Activated B cell treated with CpG ODN at 0.5 μM for 24 hours (primary cell): ENCODE measurements around the gene TOR4A. TPM values are rescaled to one million over a fixed set of nuclear protein-coding genes. Genes with fewer than 3 reads are reported as not detected.
"Not testable (repeated sequence)": the region's sequence is repeated elsewhere in the genome, so short reads cannot be mapped to it uniquely, and the experiment has no call there.

Source experiments
- ATAC-seq: fragments of 200-7000 bp; cut with Tn5 transposase; one replicate; pipeline ENCODE4 v1.10.0; 2021; ENCODE audit warnings: low read depth, mild to moderate bottlenecking, moderate library complexity
- CTCF ChIA-PET: fragments of 350-600 bp; sonication (Branson Sonifier 250); formaldehyde crosslinking; loops from one replicate; lab custom pipeline; 2021; ENCODE audit warnings: antibody characterized with exemption; lab: Charles Lee
- POLR2A ChIA-PET: fragments of 350-600 bp; sonication (Branson Sonifier 250); formaldehyde crosslinking; loops from one replicate; lab custom pipeline; 2021; ENCODE audit warnings: antibody characterized with exemption; lab: Charles Lee
- DNase-seq: peaks from one replicate; pipeline ENCODE4 v3.0.0; 2022
- H3K27ac Mint-ChIP-seq: one replicate; pipeline ENCODE4 v1.8.0; 2020; ENCODE audit warnings: mixed read lengths
- H3K27me3 Mint-ChIP-seq: one replicate; pipeline ENCODE4 v1.8.0; 2021; ENCODE audit warnings: mixed read lengths
- H3K36me3 Mint-ChIP-seq: one replicate; pipeline ENCODE4 v1.8.0; 2021; ENCODE audit warnings: low read depth, mixed read lengths
- H3K4me1 Mint-ChIP-seq: one replicate; pipeline ENCODE4 v1.8.0; 2021; ENCODE audit warnings: mixed read lengths
- H3K4me3 Mint-ChIP-seq: one replicate; pipeline ENCODE4 v1.8.0; 2020; ENCODE audit warnings: mild to moderate bottlenecking, mixed read lengths
- H3K9me3 Mint-ChIP-seq: one replicate; pipeline ENCODE4 v1.8.0; 2020; ENCODE audit warnings: mixed read lengths
- CTCF ChIP-seq: fragments of 200-600 bp; IDR thresholded peaks from one replicate; pipeline ENCODE4 v1.8.0; 2022; ENCODE audit warnings: antibody characterized with exemption, mild to moderate bottlenecking
- intact Hi-C: fragments of 100-400 bp; cut with micrococcal nuclease; formaldehyde crosslinking; loops from one replicate; pipeline ENCODE4 v1.15.1; 2024
- total RNA-seq: library from RNA; stranded (reverse); gene quantifications from 2 replicates; pipeline ENCODE4 v1.2.3, GENCODE V29; 2022

Gene TOR4A
- total RNA-seq, 1 donor from 2014 or later, result 9.1 TPM

GRCh38 chr9:137326445-137327065 lies 49.0 kb downstream of the TOR4A start:
- DNase-seq, result no peak
- peaks cover 30% of the 10 kb centered on the region for H3K4me1 Mint-ChIP-seq
- H3K27ac Mint-ChIP-seq, result peak overlapping the region; percentile 89
- peaks cover 10% of the 10 kb centered on the region for H3K27me3 Mint-ChIP-seq
- H3K36me3 Mint-ChIP-seq, result peaks cover 2% of the 10 kb centered on the region
- peak; percentile 94 for ATAC-seq
- TF ChIP-seq CTCF, result no peak
- peaks cover 2% of the 10 kb centered on the region for H3K9me3 Mint-ChIP-seq
- CTCF ChIA-PET, result no interaction called here
- peak overlapping the region; percentile 84 for H3K4me3 Mint-ChIP-seq
- POLR2A ChIA-PET, result interaction anchor here (0.7 to 1.5 kb wide), 5 partner anchors 10 to 598 kb away, joined by 3 to 7 read pairs (median 6); partner anchors contain the start of genes EXD3, NOXA1, NRARP and TUBB4B
- intact Hi-C loops, result loop anchor here (1.0 to 2.0 kb wide), 2 partner anchors 24 to 86 kb away; partner anchors contain the start of genes NRARP and TUBB4B

- CTCF ChIA-PET, DNase-seq, ATAC-seq, H3K9me3 Mint-ChIP-seq, POLR2A ChIA-PET, H3K4me3 Mint-ChIP-seq, H3K36me3 Mint-ChIP-seq: not testable (repeated sequence)
- intact Hi-C loops, result loop anchor here (2.0 kb wide), 1 partner anchor 87 kb away; the partner anchor contains the start of gene TUBB4B
- H3K27ac Mint-ChIP-seq, result peak overlapping the region; percentile 31
- H3K4me1 Mint-ChIP-seq, result peaks cover 27% of the 10 kb centered on the region
- H3K27me3 Mint-ChIP-seq, result peaks cover 10% of the 10 kb centered on the region
Observed at GRCh38 chr9:137327641-137328550, 50.4 kb downstream of the TOR4A start.

- Mint-ChIP-seq H3K4me1 (peaks cover 26% of the 10 kb centered on the region), H3K27me3 (peaks cover 14% of the 10 kb centered on the region)
- DNase-seq, H3K36me3 Mint-ChIP-seq, H3K27ac Mint-ChIP-seq, H3K4me3 Mint-ChIP-seq, H3K9me3 Mint-ChIP-seq, CTCF ChIA-PET, POLR2A ChIA-PET, intact Hi-C loops, ATAC-seq: not testable (repeated sequence)
Observed at GRCh38 chr9:137329590-137329989, 52.1 kb downstream of the TOR4A start.

GRCh38 chr9:137330689-137331088 lies 53.2 kb downstream of the TOR4A start:
- TF ChIP-seq CTCF, result no peak
- H3K27ac Mint-ChIP-seq, result no peak overlapping the region
- no peak overlapping the region for H3K4me3 Mint-ChIP-seq
- ATAC-seq (no peak), DNase-seq (no peak)
- intact Hi-C loops, result no loop called here
- peaks cover 2% of the 10 kb centered on the region for H3K36me3 Mint-ChIP-seq
- H3K4me1 Mint-ChIP-seq, result peaks cover 28% of the 10 kb centered on the region
- H3K9me3 Mint-ChIP-seq, result peaks cover 2% of the 10 kb centered on the region
- ChIA-PET POLR2A (interaction anchor here (0.8 kb wide), 1 partner anchor 92 kb away, joined by 5 read pairs; the partner anchor contains the start of genes EXD3 and NOXA1), CTCF (no interaction called here)
- peaks cover 14% of the 10 kb centered on the region for H3K27me3 Mint-ChIP-seq

GRCh38 chr9:137331929-137332328 lies 54.4 kb downstream of the TOR4A start:
- no peak overlapping the region for H3K4me3 Mint-ChIP-seq
- TF ChIP-seq CTCF, result no peak
- ChIA-PET POLR2A (no interaction called here), CTCF (no interaction called here)
- peaks cover 12% of the 10 kb centered on the region for H3K27me3 Mint-ChIP-seq
- H3K27ac Mint-ChIP-seq, result no peak overlapping the region
- ATAC-seq (no peak), DNase-seq (no peak)
- intact Hi-C loops, result no loop called here
- peaks cover 4% of the 10 kb centered on the region for H3K9me3 Mint-ChIP-seq
- H3K36me3 Mint-ChIP-seq, result no peaks in the 10 kb centered on the region
- H3K4me1 Mint-ChIP-seq, result peaks cover 15% of the 10 kb centered on the region

Other genes with a start within 250 kb of the TOR4A start
- 4.5 and 7.5 TPM in 2 replicates for gene ABCA2, start 249.5 kb upstream of the TOR4A start, total RNA-seq
- gene FUT7, start 245.6 kb upstream of the TOR4A start, total RNA-seq, result 3.9 and 5.0 TPM in 2 replicates
- gene NPDC1, start 231.5 kb upstream of the TOR4A start, total RNA-seq, result 0.18 TPM in 1 of 2 replicates, not detected in the other
- not detected in 2 replicates for gene ENTPD2, start 223.7 kb upstream of the TOR4A start, total RNA-seq
- 0.80 and 0.81 TPM in 2 replicates for gene SAPCD2, start 207.2 kb upstream of the TOR4A start, total RNA-seq
- 13.4 and 17.2 TPM in 2 replicates for gene UAP1L1, start 200.2 kb upstream of the TOR4A start, total RNA-seq
- gene MAN1B1, start 190.7 kb upstream of the TOR4A start, total RNA-seq, result 33.6 and 37.7 TPM in 2 replicates
- 254 and 259 TPM in 2 replicates for gene DPP7, start 163.0 kb upstream of the TOR4A start, total RNA-seq
- gene GRIN1, start 138.6 kb upstream of the TOR4A start, total RNA-seq, result 0.22 TPM in 1 of 2 replicates, not detected in the other
- 0.31 TPM in 1 of 2 replicates, not detected in the other for gene LRRC26, start 107.7 kb upstream of the TOR4A start, total RNA-seq
- not detected in 2 replicates for gene TMEM210, start 105.7 kb upstream of the TOR4A start, total RNA-seq
- 75.7 and 93.9 TPM in 2 replicates for gene ANAPC2, start 89.2 kb upstream of the TOR4A start, total RNA-seq
- 71.9 and 76.8 TPM in 2 replicates for gene SSNA1, start 89.0 kb upstream of the TOR4A start, total RNA-seq
- 9.3 and 11.4 TPM in 2 replicates for gene TPRN, start 77.0 kb upstream of the TOR4A start, total RNA-seq
- 32.7 and 34.1 TPM in 2 replicates for gene TMEM203, start 72.1 kb upstream of the TOR4A start, total RNA-seq
- gene NDOR1, start 72.0 kb upstream of the TOR4A start, total RNA-seq, result 27.5 and 38.7 TPM in 2 replicates
- gene RNF208, start 55.5 kb upstream of the TOR4A start, total RNA-seq, result 1.1 and 1.9 TPM in 2 replicates
- gene CYSRT1, start 52.6 kb upstream of the TOR4A start, total RNA-seq, result 0.39 and 0.53 TPM in 2 replicates
- not detected in 2 replicates for gene RNF224, start 50.2 kb upstream of the TOR4A start, total RNA-seq
- gene SLC34A3, start 46.8 kb upstream of the TOR4A start, total RNA-seq, result not detected in 2 replicates
- 182 and 197 TPM in 2 replicates for gene TUBB4B, start 36.4 kb upstream of the TOR4A start, total RNA-seq
- 0.37 TPM in 1 of 2 replicates, not detected in the other for gene STPG3, start 26.4 kb upstream of the TOR4A start, total RNA-seq
- 56.1 and 58.2 TPM in 2 replicates for gene NELFB, start 22.4 kb upstream of the TOR4A start, total RNA-seq
- gene NRARP, start 24.5 kb downstream of the TOR4A start, total RNA-seq, result 1.9 and 3.0 TPM in 2 replicates
- gene EXD3, start 145.4 kb downstream of the TOR4A start, total RNA-seq, result 8.4 and 12.8 TPM in 2 replicates
- 2.6 and 3.9 TPM in 2 replicates for gene NOXA1, start 145.7 kb downstream of the TOR4A start, total RNA-seq
- not detected in 2 replicates for gene ENTPD8, start 163.6 kb downstream of the TOR4A start, total RNA-seq
- 22.5 and 24.7 TPM in 2 replicates for gene NSMF, start 181.6 kb downstream of the TOR4A start, total RNA-seq